Mononuclear cell (primary cell): ENCODE measurements around the gene MAP1A. TPM values are rescaled to one million over a fixed set of nuclear protein-coding genes. Genes with fewer than 3 reads are reported as not detected.

Experiments
- H3K27me3 ChIP-seq: 2 replicates; pipeline ENCODE4 v1.6.0; 2011; ENCODE audit warnings: low read length, control low read depth; ENCODE audit not compliant: insufficient read depth
- H3K4me1 ChIP-seq: 2 replicates; pipeline ENCODE4 v1.5.1; 2011; ENCODE audit warnings: mild to moderate bottlenecking, low read length, control low read depth; ENCODE audit not compliant: insufficient read depth
- H3K4me3 ChIP-seq: 2 replicates; pipeline ENCODE4 v1.5.1; 2011; ENCODE audit warnings: mild to moderate bottlenecking, low read length, moderate library complexity
- H3K9me3 ChIP-seq: 2 replicates; pipeline ENCODE4 v1.5.1; 2011; ENCODE audit warnings: low read depth, mild to moderate bottlenecking, control low read depth, low read length
- total RNA-seq: library from RNA; depleted of rRNA; stranded (reverse); fragments of >200 nt; gene quantifications from one replicate; pipeline ENCODE4 v1.2.3, GENCODE V29; 2012

Gene MAP1A
- total RNA-seq = 2.4 TPM

- Histone ChIP-seq H3K9me3 (no peaks in the 10 kb centered on the region), H3K27me3 (peaks cover 10% of the 10 kb centered on the region), H3K4me3 (no peak within 1 kb of the TSS), H3K4me1 (peaks cover 8% of the 10 kb centered on the region)
These were observed at the start of gene MAP1A for GRCh38 chr15:43517354-43518196. Gene MAP1A, plus strand, starts transcription at chr15:43517608. Its CDS starts 3,866 bp downstream, at chr15:43521474.

- no peaks in the 10 kb centered on the region for H3K9me3 ChIP-seq
- no peak overlapping the region for H3K4me3 ChIP-seq
- H3K4me1 ChIP-seq = peaks cover 7% of the 10 kb centered on the region
- H3K27me3 ChIP-seq = no peaks in the 10 kb centered on the region
These were observed 47.5 kb upstream of the MAP1A start for GRCh38 chr15:43469867-43470266.

- no peak overlapping the region for H3K4me3 ChIP-seq
- H3K27me3 ChIP-seq = no peaks in the 10 kb centered on the region
- no peaks in the 10 kb centered on the region for H3K4me1 ChIP-seq
- H3K9me3 ChIP-seq = no peaks in the 10 kb centered on the region
These were observed 45.4 kb upstream of the MAP1A start for GRCh38 chr15:43471975-43472374.

GRCh38 chr15:43473885-43474284 is 43.5 kb upstream of the MAP1A start:
- no peaks in the 10 kb centered on the region for H3K27me3 ChIP-seq
- no peaks in the 10 kb centered on the region for H3K9me3 ChIP-seq
- H3K4me3 ChIP-seq = no peak overlapping the region
- H3K4me1 ChIP-seq = no peaks in the 10 kb centered on the region

GRCh38 chr15:43483297-43484128 is 33.9 kb upstream of the MAP1A start:
- H3K4me1 ChIP-seq = no peaks in the 10 kb centered on the region
- no peaks in the 10 kb centered on the region for H3K9me3 ChIP-seq
- no peaks in the 10 kb centered on the region for H3K27me3 ChIP-seq
- H3K4me3 ChIP-seq = no peak overlapping the region

GRCh38 chr15:43484455-43484854 is 33.0 kb upstream of the MAP1A start:
- Histone ChIP-seq H3K4me3 (no peak overlapping the region), H3K27me3 (no peaks in the 10 kb centered on the region), H3K4me1 (no peaks in the 10 kb centered on the region), H3K9me3 (no peaks in the 10 kb centered on the region)

GRCh38 chr15:43487271-43487895 is 30.0 kb upstream of the MAP1A start:
- H3K4me1 ChIP-seq = peaks cover 3% of the 10 kb centered on the region
- no peaks in the 10 kb centered on the region for H3K27me3 ChIP-seq
- H3K4me3 ChIP-seq = no peak overlapping the region
- H3K9me3 ChIP-seq = no peaks in the 10 kb centered on the region

- peaks cover 11% of the 10 kb centered on the region for H3K4me1 ChIP-seq
- no peaks in the 10 kb centered on the region for H3K27me3 ChIP-seq
- no peak overlapping the region for H3K4me3 ChIP-seq
- no peaks in the 10 kb centered on the region for H3K9me3 ChIP-seq
These were observed 28.6 kb upstream of the MAP1A start for GRCh38 chr15:43488790-43489189.

GRCh38 chr15:43489191-43489590 is 28.2 kb upstream of the MAP1A start:
- Histone ChIP-seq H3K27me3 (no peaks in the 10 kb centered on the region), H3K4me1 (peaks cover 11% of the 10 kb centered on the region), H3K9me3 (no peaks in the 10 kb centered on the region), H3K4me3 (no peak overlapping the region)

GRCh38 chr15:43492266-43492665 is 25.1 kb upstream of the MAP1A start:
- no peaks in the 10 kb centered on the region for H3K27me3 ChIP-seq
- H3K9me3 ChIP-seq = no peaks in the 10 kb centered on the region
- H3K4me3 ChIP-seq = peak overlapping the region; percentile 72
- peaks cover 11% of the 10 kb centered on the region for H3K4me1 ChIP-seq

GRCh38 chr15:43492673-43493601 is 24.5 kb upstream of the MAP1A start, which contains the start of gene TP53BP1:
Gene TP53BP1, minus strand, starts transcription at chr15:43493156. Its CDS starts 113 bp downstream, at chr15:43493043.
- H3K9me3 ChIP-seq = no peaks in the 10 kb centered on the region
- peak within 1 kb of the TSS; percentile 72 for H3K4me3 ChIP-seq
- H3K27me3 ChIP-seq = no peaks in the 10 kb centered on the region
- peaks cover 11% of the 10 kb centered on the region for H3K4me1 ChIP-seq

- H3K9me3 ChIP-seq = no peaks in the 10 kb centered on the region
- H3K4me1 ChIP-seq = peaks cover 11% of the 10 kb centered on the region
- H3K27me3 ChIP-seq = no peaks in the 10 kb centered on the region
- peak overlapping the region; percentile 72 for H3K4me3 ChIP-seq
These were observed 23.5 kb upstream of the MAP1A start for GRCh38 chr15:43493703-43494472.

GRCh38 chr15:43498990-43499389 is 18.4 kb upstream of the MAP1A start:
- Histone ChIP-seq H3K27me3 (no peaks in the 10 kb centered on the region), H3K4me1 (no peaks in the 10 kb centered on the region), H3K9me3 (no peaks in the 10 kb centered on the region), H3K4me3 (no peak overlapping the region)
